ENCODE measurements around the gene DPH1.
A peak's percentile ranks its signal among the peaks of the same experiment; 100 is the strongest.
"Not testable (repeated sequence)": the region's sequence is repeated elsewhere in the genome, so short reads cannot be mapped to it uniquely, and the experiment has no call there.

The DPH1 gene

DNA sequence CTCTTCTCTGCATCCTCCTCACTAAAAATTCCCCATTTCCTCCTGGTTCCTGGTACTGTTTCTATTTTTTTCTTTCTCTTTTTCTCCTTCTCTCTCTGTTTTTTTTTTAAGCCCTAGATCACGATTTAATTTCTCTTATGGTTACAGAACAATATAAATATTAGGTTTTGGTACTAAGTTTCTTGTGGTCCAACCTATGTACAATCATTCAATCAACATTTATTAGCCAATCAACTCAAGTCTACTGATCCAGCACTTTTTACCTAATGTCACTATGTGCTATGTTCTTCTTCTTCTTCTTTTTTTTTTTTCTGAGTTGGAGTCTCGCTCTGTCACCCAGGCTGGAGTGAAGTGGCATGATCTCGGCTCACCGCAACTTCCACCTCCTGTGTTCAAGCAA, 17.5 kb upstream of the DPH1 start:
- no peak overlapping the region for H3K9ac ChIP-seq (ENCODE audit: low read depth, low read length, poor library complexity, severe bottlenecking)
- no peak for TF ChIP-seq EZH2phosphoT487 (IDR thresholded peaks at IDR 0.05; ENCODE audit: borderline replicate concordance)
- TF ChIP-seq, protein P1, sequence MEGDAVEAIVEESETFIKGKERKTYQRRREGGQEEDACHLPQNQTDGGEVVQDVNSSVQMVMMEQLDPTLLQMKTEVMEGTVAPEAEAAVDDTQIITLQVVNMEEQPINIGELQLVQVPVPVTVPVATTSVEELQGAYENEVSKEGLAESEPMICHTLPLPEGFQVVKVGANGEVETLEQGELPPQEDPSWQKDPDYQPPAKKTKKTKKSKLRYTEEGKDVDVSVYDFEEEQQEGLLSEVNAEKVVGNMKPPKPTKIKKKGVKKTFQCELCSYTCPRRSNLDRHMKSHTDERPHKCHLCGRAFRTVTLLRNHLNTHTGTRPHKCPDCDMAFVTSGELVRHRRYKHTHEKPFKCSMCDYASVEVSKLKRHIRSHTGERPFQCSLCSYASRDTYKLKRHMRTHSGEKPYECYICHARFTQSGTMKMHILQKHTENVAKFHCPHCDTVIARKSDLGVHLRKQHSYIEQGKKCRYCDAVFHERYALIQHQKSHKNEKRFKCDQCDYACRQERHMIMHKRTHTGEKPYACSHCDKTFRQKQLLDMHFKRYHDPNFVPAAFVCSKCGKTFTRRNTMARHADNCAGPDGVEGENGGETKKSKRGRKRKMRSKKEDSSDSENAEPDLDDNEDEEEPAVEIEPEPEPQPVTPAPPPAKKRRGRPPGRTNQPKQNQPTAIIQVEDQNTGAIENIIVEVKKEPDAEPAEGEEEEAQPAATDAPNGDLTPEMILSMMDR (conservative IDR thresholded peaks at IDR 0.05; ENCODE audit: low read length) = no peak

GRCh38 chr17:2013220-2013993, 16.5 kb upstream of the DPH1 start:
- H4K20me1 ChIP-seq (ENCODE audit: insufficient read depth, low read length, poor library complexity, severe bottlenecking); H3K9me2 ChIP-seq (replicated peaks; ENCODE audit: low read depth, low read length); H3K27me3 ChIP-seq (ENCODE audit: insufficient read depth, low read length, poor library complexity, severe bottlenecking); H3K4me2 ChIP-seq (ENCODE audit: low read depth, low read length, poor library complexity, severe bottlenecking); H3F3A ChIP-seq (ENCODE audit: low read depth); H3K79me2 ChIP-seq (ENCODE audit: insufficient read depth, low read length); H3K4me3 ChIP-seq (ENCODE audit: low read length, poor library complexity, severe bottlenecking); H3K9me3 ChIP-seq (ENCODE audit: insufficient read depth, low read depth, low read length); H2AFZ ChIP-seq (ENCODE audit: low read length); H3K36me3 ChIP-seq (ENCODE audit: insufficient read depth, low read length); H3K9ac ChIP-seq (ENCODE audit: low read depth, low read length, poor library complexity, severe bottlenecking): not testable (repeated sequence)
- H3K4me1 ChIP-seq (ENCODE audit: insufficient read depth, low read length, poor library complexity, severe bottlenecking) = peaks cover 10% of the 10 kb centered on the region

More for the DNA sequence above, 17.5 kb upstream of the DPH1 start:
- Histone ChIP-seq H3K4me2 (ENCODE audit: low read depth, low read length, poor library complexity, severe bottlenecking) (no peak overlapping the region), H3K9me2 (replicated peaks; ENCODE audit: low read depth, low read length) (no peaks in the 10 kb centered on the region), H3K9me3 (ENCODE audit: insufficient read depth, low read depth, low read length) (no peaks in the 10 kb centered on the region), H3K79me2 (ENCODE audit: insufficient read depth, low read length) (no peaks in the 10 kb centered on the region), H3K36me3 (ENCODE audit: insufficient read depth, low read length) (no peaks in the 10 kb centered on the region), H2AFZ (ENCODE audit: low read length) (peak overlapping the region; percentile 66; the same call in 1 of the 2 replicates), H3K4me3 (ENCODE audit: low read length, poor library complexity, severe bottlenecking) (no peak overlapping the region), H3K27me3 (ENCODE audit: insufficient read depth, low read length, poor library complexity, severe bottlenecking) (no peaks in the 10 kb centered on the region), H3F3A (ENCODE audit: low read depth) (no peaks in the 10 kb centered on the region), H3K4me1 (ENCODE audit: insufficient read depth, low read length, poor library complexity, severe bottlenecking) (peaks cover 10% of the 10 kb centered on the region), H4K20me1 (ENCODE audit: insufficient read depth, low read length, poor library complexity, severe bottlenecking) (no peaks in the 10 kb centered on the region)

DNA sequence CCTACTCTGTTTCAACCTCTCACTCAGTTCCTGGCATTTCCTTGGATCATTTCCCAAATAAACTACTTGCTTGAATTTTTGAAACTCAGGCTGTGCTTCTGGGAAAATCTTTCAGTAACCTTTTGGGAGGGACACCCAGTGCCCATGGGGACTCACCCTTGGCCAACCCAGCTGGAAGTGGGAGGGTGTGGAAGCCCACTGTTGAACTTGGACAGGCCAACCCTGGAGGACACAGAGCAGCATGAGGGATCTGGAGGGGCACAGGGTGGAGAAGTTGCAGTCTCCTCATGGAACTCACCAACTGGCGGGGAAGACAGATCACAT, 16.0 kb upstream of the DPH1 start:
- no peaks in the 10 kb centered on the region for H4K20me1 ChIP-seq (ENCODE audit: insufficient read depth, low read length, poor library complexity, severe bottlenecking)
- no peak overlapping the region for H2AFZ ChIP-seq (ENCODE audit: low read length)
- no peak overlapping the region for H3K4me2 ChIP-seq (ENCODE audit: low read depth, low read length, poor library complexity, severe bottlenecking)
- H3F3A ChIP-seq (ENCODE audit: low read depth) = no peaks in the 10 kb centered on the region
- no peaks in the 10 kb centered on the region for H3K36me3 ChIP-seq (ENCODE audit: insufficient read depth, low read length)
- H3K9ac ChIP-seq (ENCODE audit: low read depth, low read length, poor library complexity, severe bottlenecking) = no peak overlapping the region
- H3K9me2 ChIP-seq (replicated peaks; ENCODE audit: low read depth, low read length) = no peaks in the 10 kb centered on the region
- TF ChIP-seq, protein P1 (conservative IDR thresholded peaks at IDR 0.05; ENCODE audit: low read length) = no peak
- TF ChIP-seq EZH2phosphoT487 (IDR thresholded peaks at IDR 0.05; ENCODE audit: borderline replicate concordance) = no peak
- H3K27me3 ChIP-seq (ENCODE audit: insufficient read depth, low read length, poor library complexity, severe bottlenecking) = no peaks in the 10 kb centered on the region
- no peaks in the 10 kb centered on the region for H3K79me2 ChIP-seq (ENCODE audit: insufficient read depth, low read length)
- no peaks in the 10 kb centered on the region for H3K9me3 ChIP-seq (ENCODE audit: insufficient read depth, low read depth, low read length)
- H3K4me1 ChIP-seq (ENCODE audit: insufficient read depth, low read length, poor library complexity, severe bottlenecking) = peaks cover 10% of the 10 kb centered on the region
- no peak overlapping the region for H3K4me3 ChIP-seq (ENCODE audit: low read length, poor library complexity, severe bottlenecking)

GRCh38 chr17:2015314-2015713, 14.6 kb upstream of the DPH1 start:
- no peak overlapping the region for H3K4me3 ChIP-seq (ENCODE audit: low read length, poor library complexity, severe bottlenecking)
- no peaks in the 10 kb centered on the region for H3K9me2 ChIP-seq (replicated peaks; ENCODE audit: low read depth, low read length)
- H3F3A ChIP-seq (ENCODE audit: low read depth) = no peaks in the 10 kb centered on the region
- no peaks in the 10 kb centered on the region for H4K20me1 ChIP-seq (ENCODE audit: insufficient read depth, low read length, poor library complexity, severe bottlenecking)
- H2AFZ ChIP-seq (ENCODE audit: low read length) = no peak overlapping the region
- H3K9ac ChIP-seq (ENCODE audit: low read depth, low read length, poor library complexity, severe bottlenecking) = no peak overlapping the region
- TF ChIP-seq, protein P1 (conservative IDR thresholded peaks at IDR 0.05; ENCODE audit: low read length) = no peak
- no peak for TF ChIP-seq EZH2phosphoT487 (IDR thresholded peaks at IDR 0.05; ENCODE audit: borderline replicate concordance)
- H3K27me3 ChIP-seq (ENCODE audit: insufficient read depth, low read length, poor library complexity, severe bottlenecking) = no peaks in the 10 kb centered on the region
- H3K36me3 ChIP-seq (ENCODE audit: insufficient read depth, low read length) = no peaks in the 10 kb centered on the region
- no peaks in the 10 kb centered on the region for H3K79me2 ChIP-seq (ENCODE audit: insufficient read depth, low read length)
- H3K4me2 ChIP-seq (ENCODE audit: low read depth, low read length, poor library complexity, severe bottlenecking) = no peak overlapping the region
- H3K9me3 ChIP-seq (ENCODE audit: insufficient read depth, low read depth, low read length) = no peaks in the 10 kb centered on the region
- peaks cover 14% of the 10 kb centered on the region for H3K4me1 ChIP-seq (ENCODE audit: insufficient read depth, low read length, poor library complexity, severe bottlenecking)
